ENCODE measurements around the gene AFF2.

Gene AFF2

DNA sequence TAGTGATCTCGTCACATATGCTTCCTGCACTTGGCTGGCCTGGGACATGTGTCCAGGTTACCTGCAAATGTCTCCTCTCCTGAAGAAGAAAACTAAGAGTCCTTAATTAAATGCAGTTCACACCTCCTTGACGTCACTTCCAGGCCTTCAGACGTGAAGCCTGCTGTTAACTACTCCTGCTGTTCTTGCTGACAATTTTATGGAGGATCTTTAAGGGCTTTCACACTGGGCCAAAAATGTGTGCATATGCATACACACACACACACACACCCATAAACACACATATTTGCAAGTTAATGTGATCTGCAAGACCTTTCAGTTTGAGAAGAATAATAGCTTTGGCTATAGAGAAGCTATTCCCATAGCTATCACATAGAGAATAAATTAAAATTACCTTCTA is 267.9 kb downstream of the AFF2 start:
- Histone ChIP-seq H3K4me3 (ENCODE audit: low read depth in 1 of 2, low read length in 2 of 2) (no peak overlapping the region), H3K27me3 (ENCODE audit: control insufficient read depth in 1 of 2, insufficient read depth in 2 of 2, low read length in 2 of 2) (peaks cover 0 to 6% of the 10 kb centered on the region in 2 donors), H3K9ac (ENCODE audit: low read length) (no peak overlapping the region), H3K4me1 (ENCODE audit: insufficient read depth, low read length) (no peaks in the 10 kb centered on the region), H3K27ac (ENCODE audit: low read depth, low read length) (no peak overlapping the region), H3K9me3 (ENCODE audit: low read length) (no peaks in the 10 kb centered on the region), H3K36me3 (ENCODE audit: insufficient read depth, low read length) (no peaks in the 10 kb centered on the region)

DNA sequence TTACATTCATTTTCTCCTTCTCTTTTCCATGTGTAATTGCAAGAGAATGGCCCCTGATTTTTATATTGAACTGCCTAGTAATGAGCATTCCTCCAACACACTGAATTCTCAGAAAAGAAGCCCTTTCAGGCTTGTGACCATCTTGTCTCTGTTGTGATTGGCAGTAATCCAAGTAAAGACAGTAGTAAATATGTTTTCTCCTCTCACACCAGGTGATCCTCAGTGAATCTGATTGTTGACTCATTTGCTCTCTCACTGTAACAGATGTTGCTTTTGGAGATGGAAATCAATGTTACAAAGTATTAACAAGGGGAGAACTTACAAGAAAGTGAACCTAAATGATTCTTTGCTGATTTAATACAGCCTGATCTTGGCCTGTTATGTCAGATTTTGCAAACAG is 271.0 kb downstream of the AFF2 start:
- Histone ChIP-seq H3K9me3 (ENCODE audit: low read length) (no peaks in the 10 kb centered on the region), H3K9ac (ENCODE audit: low read length) (no peak overlapping the region), H3K4me1 (ENCODE audit: insufficient read depth, low read length) (no peaks in the 10 kb centered on the region), H3K27me3 (ENCODE audit: control insufficient read depth in 1 of 2, insufficient read depth in 2 of 2, low read length in 2 of 2) (peaks cover 0 to 6% of the 10 kb centered on the region in 2 donors), H3K27ac (ENCODE audit: low read depth, low read length) (no peak overlapping the region), H3K4me3 (ENCODE audit: low read depth in 1 of 2, low read length in 2 of 2) (no peak overlapping the region), H3K36me3 (ENCODE audit: insufficient read depth, low read length) (no peaks in the 10 kb centered on the region)

DNA sequence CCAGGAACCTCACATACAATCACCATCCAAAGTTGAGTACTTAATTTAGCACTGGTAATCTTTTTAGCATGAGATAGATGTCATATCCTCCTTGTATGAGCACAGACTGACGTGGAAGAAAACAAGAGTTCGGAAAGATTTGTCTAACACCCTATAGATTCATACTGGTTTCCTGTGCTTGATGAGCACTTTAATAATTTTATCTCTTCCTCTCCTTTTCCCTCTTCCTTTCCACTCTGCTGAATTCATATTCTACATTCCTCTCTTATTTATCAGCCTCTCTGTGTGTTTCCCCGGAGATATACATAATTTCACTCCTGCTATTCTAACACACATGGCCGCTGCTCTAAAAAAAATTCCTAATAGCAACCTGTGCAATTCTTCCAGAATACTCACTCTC is 273.9 kb downstream of the AFF2 start:
- Histone ChIP-seq H3K36me3 (ENCODE audit: insufficient read depth, low read length) (no peaks in the 10 kb centered on the region), H3K9me3 (ENCODE audit: low read length) (no peaks in the 10 kb centered on the region), H3K27ac (ENCODE audit: low read depth, low read length) (no peak overlapping the region), H3K27me3 (ENCODE audit: control insufficient read depth in 1 of 2, insufficient read depth in 2 of 2, low read length in 2 of 2) (peaks cover 0 to 6% of the 10 kb centered on the region in 2 donors), H3K9ac (ENCODE audit: low read length) (no peak overlapping the region), H3K4me3 (ENCODE audit: low read depth in 1 of 2, low read length in 2 of 2) (no peak overlapping the region), H3K4me1 (ENCODE audit: insufficient read depth, low read length) (no peaks in the 10 kb centered on the region)

DNA sequence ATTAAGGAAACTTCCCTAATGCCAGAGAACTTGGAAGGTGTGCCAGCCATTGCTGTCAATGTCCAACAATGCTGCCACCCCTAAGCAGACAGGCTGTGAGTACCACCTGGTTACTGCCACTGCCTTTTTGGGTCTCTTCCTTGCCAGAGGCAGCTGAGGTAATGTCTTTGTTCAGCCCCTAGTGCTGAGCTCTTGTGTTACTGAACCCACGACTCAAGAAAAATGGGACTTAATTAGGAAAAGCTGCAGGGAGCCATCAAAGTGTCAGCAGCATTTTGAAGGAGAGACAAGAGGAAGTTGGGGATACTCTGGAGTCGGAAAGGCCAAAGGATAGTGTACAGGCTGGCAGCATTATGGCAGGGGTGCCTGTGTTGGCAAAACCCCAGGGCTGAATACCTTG is 283.7 kb downstream of the AFF2 start:
- H3K4me1 ChIP-seq (ENCODE audit: insufficient read depth, low read length): no peaks in the 10 kb centered on the region
- no peak overlapping the region for H3K9ac ChIP-seq (ENCODE audit: low read length)
- H3K36me3 ChIP-seq (ENCODE audit: insufficient read depth, low read length): no peaks in the 10 kb centered on the region
- H3K27me3 ChIP-seq (ENCODE audit: control insufficient read depth in 1 of 2, insufficient read depth in 2 of 2, low read length in 2 of 2): no peaks in the 10 kb centered on the region
- H3K27ac ChIP-seq (ENCODE audit: low read depth, low read length): no peak overlapping the region
- H3K9me3 ChIP-seq (ENCODE audit: low read length): no peaks in the 10 kb centered on the region
- H3K4me3 ChIP-seq (ENCODE audit: low read depth in 1 of 2, low read length in 2 of 2): no peak overlapping the region

DNA sequence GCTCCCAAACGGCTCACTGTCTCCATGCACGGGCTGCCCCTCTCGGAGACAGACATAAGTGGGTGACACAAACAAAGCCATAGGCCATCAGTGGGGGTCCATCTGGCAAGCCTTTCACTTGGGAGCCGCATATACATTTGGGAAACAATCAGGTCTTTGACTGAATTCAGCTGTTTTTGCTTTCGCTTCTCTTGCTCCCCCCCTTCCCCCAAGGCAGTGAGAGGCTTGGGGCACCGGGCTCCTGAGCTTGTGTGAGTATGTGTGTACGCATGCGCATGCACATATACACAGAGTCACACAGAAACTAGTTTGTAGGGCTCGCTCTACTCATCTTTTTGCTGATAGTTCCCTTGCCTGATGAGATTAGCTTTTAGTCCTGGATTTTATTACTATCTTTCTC is 284.4 kb downstream of the AFF2 start:
- Histone ChIP-seq H3K27me3 (ENCODE audit: control insufficient read depth in 1 of 2, insufficient read depth in 2 of 2, low read length in 2 of 2) (no peaks in the 10 kb centered on the region), H3K9me3 (ENCODE audit: low read length) (no peaks in the 10 kb centered on the region)

DNA sequence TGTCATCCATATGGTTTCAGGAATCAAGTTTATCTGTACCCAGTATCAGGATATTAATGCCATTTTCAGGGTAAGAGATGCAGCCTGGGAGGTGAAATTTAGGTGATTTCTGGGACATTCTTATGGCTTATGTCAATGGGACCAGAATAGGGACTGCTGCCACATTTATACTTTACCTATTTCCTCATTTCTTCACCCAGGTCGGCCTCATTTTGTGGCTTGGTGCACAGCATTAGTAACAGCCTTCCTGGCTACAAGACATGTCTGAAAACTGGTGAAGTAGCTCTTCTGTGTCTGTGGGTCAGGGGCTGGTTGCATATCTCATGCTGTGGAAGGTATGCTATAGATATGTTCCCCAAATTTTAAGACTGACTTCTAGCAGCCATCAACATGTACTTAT is 284.8 kb downstream of the AFF2 start:
- H3K4me3 ChIP-seq (ENCODE audit: low read depth in 1 of 2, low read length in 2 of 2): no peak overlapping the region
- no peaks in the 10 kb centered on the region for H3K36me3 ChIP-seq (ENCODE audit: insufficient read depth, low read length)
- no peaks in the 10 kb centered on the region for H3K9me3 ChIP-seq (ENCODE audit: low read length)
- no peaks in the 10 kb centered on the region for H3K27me3 ChIP-seq (ENCODE audit: control insufficient read depth in 1 of 2, insufficient read depth in 2 of 2, low read length in 2 of 2)
- no peaks in the 10 kb centered on the region for H3K4me1 ChIP-seq (ENCODE audit: insufficient read depth, low read length)
- no peak overlapping the region for H3K9ac ChIP-seq (ENCODE audit: low read length)
- no peak overlapping the region for H3K27ac ChIP-seq (ENCODE audit: low read depth, low read length)

More for the DNA sequence above, 284.4 kb downstream of the AFF2 start:
- no peak overlapping the region for H3K27ac ChIP-seq (ENCODE audit: low read depth, low read length)
- no peaks in the 10 kb centered on the region for H3K4me1 ChIP-seq (ENCODE audit: insufficient read depth, low read length)
- H3K9ac ChIP-seq (ENCODE audit: low read length): no peak overlapping the region
- no peaks in the 10 kb centered on the region for H3K36me3 ChIP-seq (ENCODE audit: insufficient read depth, low read length)
- H3K4me3 ChIP-seq (ENCODE audit: low read depth in 1 of 2, low read length in 2 of 2): no peak overlapping the region

DNA sequence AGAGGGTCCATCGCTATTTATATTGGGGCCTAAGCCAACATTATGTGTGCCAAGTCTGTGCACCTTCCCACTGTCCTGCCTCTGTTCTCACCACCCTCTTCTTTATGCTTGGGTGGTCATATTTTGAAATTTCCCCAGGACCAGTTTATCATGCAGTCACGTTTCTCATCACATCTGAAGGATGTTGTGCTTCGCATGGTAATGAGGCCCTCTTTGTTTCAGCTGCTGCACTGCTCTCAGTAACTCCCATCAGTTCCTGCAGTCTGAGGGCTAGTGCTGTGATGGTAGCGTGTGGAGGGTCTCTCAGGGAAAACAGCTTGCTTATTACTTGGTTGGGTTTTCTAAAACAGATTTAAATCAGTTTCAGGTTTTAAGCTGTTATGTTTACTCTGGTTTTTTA is 288.0 kb downstream of the AFF2 start:
- H3K4me1 ChIP-seq (ENCODE audit: insufficient read depth, low read length): no peaks in the 10 kb centered on the region
- H3K27ac ChIP-seq (ENCODE audit: low read depth, low read length): no peak overlapping the region
- H3K9ac ChIP-seq (ENCODE audit: low read length): no peak overlapping the region
- H3K27me3 ChIP-seq (ENCODE audit: control insufficient read depth in 1 of 2, insufficient read depth in 2 of 2, low read length in 2 of 2): no peaks in the 10 kb centered on the region
- no peaks in the 10 kb centered on the region for H3K9me3 ChIP-seq (ENCODE audit: low read length)
- H3K4me3 ChIP-seq (ENCODE audit: low read depth in 1 of 2, low read length in 2 of 2): no peak overlapping the region
- no peaks in the 10 kb centered on the region for H3K36me3 ChIP-seq (ENCODE audit: insufficient read depth, low read length)

DNA sequence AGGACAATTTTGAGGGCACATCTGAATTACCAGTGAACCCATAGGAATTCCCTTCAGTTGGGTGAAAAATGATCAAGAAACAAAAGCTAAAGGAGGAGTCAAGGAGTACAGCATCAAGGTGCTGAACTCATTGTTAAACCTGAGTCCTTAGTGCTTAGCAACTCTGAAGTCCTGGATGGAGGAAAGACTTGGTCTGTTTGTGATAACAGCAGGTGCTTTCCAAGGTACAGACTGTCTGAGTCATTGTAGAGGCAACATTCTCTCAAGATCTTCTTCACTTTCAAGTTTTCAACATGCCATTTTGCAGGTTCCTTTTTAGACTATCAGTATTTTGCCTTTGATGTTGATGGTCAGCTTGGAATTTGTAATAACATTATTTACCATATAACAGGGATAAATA is 293.9 kb downstream of the AFF2 start:
- no peaks in the 10 kb centered on the region for H3K36me3 ChIP-seq (ENCODE audit: insufficient read depth, low read length)
- no peak overlapping the region for H3K4me3 ChIP-seq (ENCODE audit: low read depth in 1 of 2, low read length in 2 of 2)
- H3K9ac ChIP-seq (ENCODE audit: low read length): no peak overlapping the region
- H3K27me3 ChIP-seq (ENCODE audit: control insufficient read depth in 1 of 2, insufficient read depth in 2 of 2, low read length in 2 of 2): no peaks in the 10 kb centered on the region
- H3K27ac ChIP-seq (ENCODE audit: low read depth, low read length): no peak overlapping the region
- H3K9me3 ChIP-seq (ENCODE audit: low read length): no peaks in the 10 kb centered on the region
- no peaks in the 10 kb centered on the region for H3K4me1 ChIP-seq (ENCODE audit: insufficient read depth, low read length)

DNA sequence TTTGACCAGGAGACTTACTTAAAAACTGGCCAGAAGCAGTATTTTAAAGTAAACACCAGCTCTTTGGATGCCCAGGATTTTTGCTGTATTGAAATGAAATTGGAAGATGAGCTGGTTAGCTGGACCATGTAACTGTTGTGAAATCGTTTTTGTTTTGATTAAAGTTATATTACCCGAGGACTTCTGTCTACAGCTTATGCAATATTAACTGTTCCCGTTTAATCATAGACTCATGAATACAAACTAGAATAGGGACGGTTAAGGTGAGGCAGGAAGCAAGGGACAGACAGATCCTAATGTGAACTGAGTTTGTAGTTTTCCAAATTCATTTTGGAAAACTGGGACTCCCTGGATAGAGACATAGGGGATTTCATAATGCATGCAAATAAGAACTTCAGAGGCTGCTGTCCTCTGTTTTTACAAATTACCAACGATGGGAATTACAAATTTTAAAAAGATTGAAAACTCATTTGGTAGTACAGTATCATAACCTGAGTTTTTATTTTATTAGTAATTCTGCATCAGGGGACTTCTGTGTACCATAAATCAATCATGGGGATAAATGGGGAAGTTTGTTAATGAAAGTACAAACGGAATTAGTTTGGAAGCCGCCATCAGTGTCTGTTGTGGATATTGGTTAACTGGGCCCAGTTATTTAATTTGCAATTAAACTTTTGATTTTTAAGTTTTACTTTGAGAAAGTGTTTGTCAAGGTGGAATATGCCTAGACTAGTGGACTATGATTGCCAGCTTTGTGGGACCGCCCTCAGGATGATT is 304.4 kb downstream of the AFF2 start:
- no peaks in the 10 kb centered on the region for H3K9me3 ChIP-seq (ENCODE audit: low read length)
- H3K36me3 ChIP-seq (ENCODE audit: insufficient read depth, low read length): no peaks in the 10 kb centered on the region
- no peak overlapping the region for H3K4me3 ChIP-seq (ENCODE audit: low read depth in 1 of 2, low read length in 2 of 2)
- H3K27me3 ChIP-seq (ENCODE audit: control insufficient read depth in 1 of 2, insufficient read depth in 2 of 2, low read length in 2 of 2): no peaks in the 10 kb centered on the region
- no peak overlapping the region for H3K27ac ChIP-seq (ENCODE audit: low read depth, low read length)
- H3K4me1 ChIP-seq (ENCODE audit: insufficient read depth, low read length): no peaks in the 10 kb centered on the region
- no peak overlapping the region for H3K9ac ChIP-seq (ENCODE audit: low read length)

DNA sequence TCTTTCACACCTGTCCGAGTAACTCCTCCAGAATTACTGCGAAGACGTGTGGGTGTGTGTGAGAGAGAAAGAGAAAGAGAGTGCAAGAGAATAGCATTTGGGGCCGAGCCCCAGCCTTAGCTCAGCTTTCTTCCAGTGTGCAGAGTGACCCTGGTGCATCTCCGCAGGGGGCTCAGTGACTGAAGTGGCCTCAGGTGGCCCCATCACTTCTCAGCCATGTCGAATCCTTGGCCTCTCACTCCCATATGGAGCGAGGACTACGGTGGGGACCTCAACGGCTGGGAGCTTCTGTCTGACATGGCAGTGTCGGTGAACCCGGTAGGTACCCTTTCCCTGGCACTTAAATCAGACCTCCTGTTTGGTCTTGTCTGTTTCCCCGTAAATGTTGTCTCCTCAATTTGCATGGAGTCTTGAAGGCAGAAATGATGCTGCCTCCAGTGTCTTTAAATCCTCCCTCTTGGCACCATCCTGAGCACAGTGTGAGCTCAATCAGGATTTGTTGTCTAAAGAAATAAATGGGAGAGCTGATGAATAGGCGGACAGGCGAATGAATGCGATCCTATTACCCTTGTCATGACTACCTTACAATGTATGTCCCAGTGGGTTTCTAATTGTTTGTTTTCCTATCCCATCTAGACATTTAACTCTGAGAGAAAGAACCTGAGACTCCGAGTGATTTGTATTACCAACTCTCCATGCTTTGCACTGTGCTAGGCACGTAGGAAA is 305.9 kb downstream of the AFF2 start:
- no peak overlapping the region for H3K9ac ChIP-seq (ENCODE audit: low read length)
- no peaks in the 10 kb centered on the region for H3K9me3 ChIP-seq (ENCODE audit: low read length)
- H3K27ac ChIP-seq (ENCODE audit: low read depth, low read length): no peak overlapping the region
- H3K4me1 ChIP-seq (ENCODE audit: insufficient read depth, low read length): no peaks in the 10 kb centered on the region
- no peaks in the 10 kb centered on the region for H3K27me3 ChIP-seq (ENCODE audit: control insufficient read depth in 1 of 2, insufficient read depth in 2 of 2, low read length in 2 of 2)
- no peaks in the 10 kb centered on the region for H3K36me3 ChIP-seq (ENCODE audit: insufficient read depth, low read length)
- H3K4me3 ChIP-seq (ENCODE audit: low read depth in 1 of 2, low read length in 2 of 2): no peak overlapping the region

DNA sequence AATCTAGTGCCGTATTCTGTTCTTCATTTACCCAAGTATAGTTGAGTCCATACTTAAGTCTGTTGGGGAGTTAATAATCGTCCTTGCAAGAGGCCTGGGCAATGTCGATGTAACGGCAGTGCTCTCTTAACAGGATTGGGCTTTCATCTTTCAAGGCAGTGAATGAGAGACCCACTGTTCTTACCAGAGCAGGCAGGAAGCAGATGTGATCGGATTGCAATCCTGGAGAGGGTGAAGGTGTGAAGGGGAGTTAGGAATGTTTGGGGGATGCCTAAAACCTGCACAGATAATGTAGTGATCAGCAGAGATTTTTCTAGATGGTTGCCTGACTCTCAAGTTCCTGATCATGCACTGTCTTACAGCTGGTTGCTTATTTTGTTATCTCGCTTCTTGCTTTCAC is 308.4 kb downstream of the AFF2 start:
- Histone ChIP-seq H3K9me3 (ENCODE audit: low read length) (no peaks in the 10 kb centered on the region), H3K4me1 (ENCODE audit: insufficient read depth, low read length) (no peaks in the 10 kb centered on the region), H3K27me3 (ENCODE audit: control insufficient read depth in 1 of 2, insufficient read depth in 2 of 2, low read length in 2 of 2) (no peaks in the 10 kb centered on the region), H3K36me3 (ENCODE audit: insufficient read depth, low read length) (no peaks in the 10 kb centered on the region), H3K27ac (ENCODE audit: low read depth, low read length) (no peak overlapping the region), H3K9ac (ENCODE audit: low read length) (no peak overlapping the region), H3K4me3 (ENCODE audit: low read depth in 1 of 2, low read length in 2 of 2) (no peak overlapping the region)

DNA sequence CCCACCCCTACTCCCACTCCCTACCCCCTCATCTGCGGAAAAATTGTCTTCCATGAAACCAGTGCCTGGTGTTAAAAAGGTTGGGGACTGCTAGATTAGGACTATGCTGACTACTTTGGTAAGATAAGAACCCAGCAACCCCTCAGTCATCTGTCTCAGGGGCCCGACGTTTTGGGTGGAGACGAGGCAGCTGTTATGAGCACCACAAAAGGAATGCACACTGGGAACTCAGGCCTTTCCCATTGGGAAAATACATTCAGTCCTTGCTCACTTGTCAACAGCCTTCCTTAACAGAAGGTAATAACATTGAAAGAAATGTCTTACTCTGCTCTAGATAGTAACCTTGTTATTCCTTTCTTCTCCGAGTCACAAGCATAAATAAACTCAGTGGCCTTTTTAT is 310.8 kb downstream of the AFF2 start:
- Histone ChIP-seq H3K27ac (ENCODE audit: low read depth, low read length) (no peak overlapping the region), H3K27me3 (ENCODE audit: control insufficient read depth in 1 of 2, insufficient read depth in 2 of 2, low read length in 2 of 2) (no peaks in the 10 kb centered on the region), H3K4me3 (ENCODE audit: low read depth in 1 of 2, low read length in 2 of 2) (no peak overlapping the region), H3K36me3 (ENCODE audit: insufficient read depth, low read length) (no peaks in the 10 kb centered on the region), H3K9me3 (ENCODE audit: low read length) (no peaks in the 10 kb centered on the region), H3K4me1 (ENCODE audit: insufficient read depth, low read length) (no peaks in the 10 kb centered on the region), H3K9ac (ENCODE audit: low read length) (no peak overlapping the region)
